Measurements from ENCODE around the gene CBR3.

GRCh38 chr21:36124395-36124794, 10.5 kb upstream of the CBR3 start:
- TF ChIP-seq, protein P1, sequence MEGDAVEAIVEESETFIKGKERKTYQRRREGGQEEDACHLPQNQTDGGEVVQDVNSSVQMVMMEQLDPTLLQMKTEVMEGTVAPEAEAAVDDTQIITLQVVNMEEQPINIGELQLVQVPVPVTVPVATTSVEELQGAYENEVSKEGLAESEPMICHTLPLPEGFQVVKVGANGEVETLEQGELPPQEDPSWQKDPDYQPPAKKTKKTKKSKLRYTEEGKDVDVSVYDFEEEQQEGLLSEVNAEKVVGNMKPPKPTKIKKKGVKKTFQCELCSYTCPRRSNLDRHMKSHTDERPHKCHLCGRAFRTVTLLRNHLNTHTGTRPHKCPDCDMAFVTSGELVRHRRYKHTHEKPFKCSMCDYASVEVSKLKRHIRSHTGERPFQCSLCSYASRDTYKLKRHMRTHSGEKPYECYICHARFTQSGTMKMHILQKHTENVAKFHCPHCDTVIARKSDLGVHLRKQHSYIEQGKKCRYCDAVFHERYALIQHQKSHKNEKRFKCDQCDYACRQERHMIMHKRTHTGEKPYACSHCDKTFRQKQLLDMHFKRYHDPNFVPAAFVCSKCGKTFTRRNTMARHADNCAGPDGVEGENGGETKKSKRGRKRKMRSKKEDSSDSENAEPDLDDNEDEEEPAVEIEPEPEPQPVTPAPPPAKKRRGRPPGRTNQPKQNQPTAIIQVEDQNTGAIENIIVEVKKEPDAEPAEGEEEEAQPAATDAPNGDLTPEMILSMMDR (conservative IDR thresholded peaks at IDR 0.05): no peak
- TF ChIP-seq EZH2 (IDR thresholded peaks at IDR 0.05; ENCODE audit: low read depth): no peak

Measured in PC-9 (cell line).